SU-DHL-6 (cell line): ENCODE data around the gene LTBP1.

Experiments used
- H2AFZ ChIP-seq: fragments of 200-600 bp; sonication (generic); 2 replicates; pipeline ENCODE4 v1.6.1; 2014; ENCODE audit warnings: low read depth, mild to moderate bottlenecking, moderate library complexity, mixed read lengths, antibody characterized with exemption, low read length; ENCODE audit not compliant: severe bottlenecking
- H3F3A ChIP-seq: fragments of 200-600 bp; shearing (Covaris generic); 2 replicates; pipeline ENCODE4 v1.6.0; 2016; ENCODE audit warnings: antibody characterized with exemption, mild to moderate bottlenecking; ENCODE audit not compliant: insufficient read depth
- H3K27ac ChIP-seq: fragments of 200-600 bp; sonication (generic); 2 replicates; pipeline ENCODE4 v1.5.1; 2016; ENCODE audit warnings: low read depth, mild to moderate bottlenecking, low read length, moderate library complexity, mixed read lengths
- H3K27me3 ChIP-seq: fragments of 200-600 bp; sonication (generic), shearing (Covaris generic); 2 replicates; pipeline ENCODE4 v1.6.0; 2014; ENCODE audit warnings: mild to moderate bottlenecking, low read length
- H3K36me3 ChIP-seq: fragments of 200-600 bp; sonication (generic); 2 replicates; pipeline ENCODE4 v1.6.1; 2014; ENCODE audit warnings: mild to moderate bottlenecking, low read length, mixed read lengths
- H3K4me2 ChIP-seq: fragments of 300-600, 200-600 bp; shearing (Covaris generic), sonication (generic); 2 replicates; pipeline ENCODE4 v1.6.0; 2014; ENCODE audit warnings: low read length, low read depth, mild to moderate bottlenecking; ENCODE audit not compliant: poor library complexity, severe bottlenecking
- H3K4me3 ChIP-seq: fragments of 200-600 bp; sonication (generic); 2 replicates; pipeline ENCODE4 v1.5.1; 2014; ENCODE audit warnings: antibody characterized with exemption, low read length, mild to moderate bottlenecking, mixed read lengths; ENCODE audit not compliant: insufficient read depth, poor library complexity, severe bottlenecking
- H3K79me2 ChIP-seq: fragments of 200-600 bp; sonication (generic); 2 replicates; pipeline ENCODE4 v1.6.1; 2014; ENCODE audit warnings: mild to moderate bottlenecking, low read length, moderate library complexity; ENCODE audit not compliant: insufficient read depth
- H3K9ac ChIP-seq: fragments of 200-600 bp; sonication (generic); 2 replicates; pipeline ENCODE4 v1.7.0; 2014; ENCODE audit warnings: mild to moderate bottlenecking, low read length
- H3K9me2 ChIP-seq: fragments of 200-600 bp; sonication (generic); replicated peaks from 2 replicates; pipeline ENCODE4 v1.6.1; 2014; ENCODE audit warnings: low read length; ENCODE audit not compliant: insufficient read depth
- H3K9me3 ChIP-seq: fragments of 200-600 bp; sonication (generic); 2 replicates; pipeline ENCODE4 v1.6.1; 2014; ENCODE audit warnings: low read length, mixed read lengths; ENCODE audit not compliant: insufficient read depth
- H4K20me1 ChIP-seq: fragments of 200-600 bp; sonication (generic); 2 replicates; pipeline ENCODE4 v1.6.1; 2014; ENCODE audit warnings: low read depth, mild to moderate bottlenecking, antibody characterized with exemption, low read length, moderate library complexity, mixed read lengths
- EZH2phosphoT487 ChIP-seq: fragments of 200-600 bp; sonication (generic), shearing (Covaris generic); conservative IDR thresholded peaks from 2 replicates; pipeline ENCODE4 v1.6.1; 2018; ENCODE audit warnings: mild to moderate bottlenecking, antibody characterized with exemption, low read length, moderate library complexity, mixed read lengths
- TF ChIP-seq, protein P1 (sequence below): fragments of 200-600 bp; sonication (generic); IDR thresholded peaks from one replicate; pipeline ENCODE4 v1.5.1; 2017; ENCODE audit warnings: antibody characterized with exemption, mild to moderate bottlenecking, low read length, moderate library complexity; ENCODE audit not compliant: insufficient read depth, poor library complexity, severe bottlenecking

The LTBP1 gene

DNA sequence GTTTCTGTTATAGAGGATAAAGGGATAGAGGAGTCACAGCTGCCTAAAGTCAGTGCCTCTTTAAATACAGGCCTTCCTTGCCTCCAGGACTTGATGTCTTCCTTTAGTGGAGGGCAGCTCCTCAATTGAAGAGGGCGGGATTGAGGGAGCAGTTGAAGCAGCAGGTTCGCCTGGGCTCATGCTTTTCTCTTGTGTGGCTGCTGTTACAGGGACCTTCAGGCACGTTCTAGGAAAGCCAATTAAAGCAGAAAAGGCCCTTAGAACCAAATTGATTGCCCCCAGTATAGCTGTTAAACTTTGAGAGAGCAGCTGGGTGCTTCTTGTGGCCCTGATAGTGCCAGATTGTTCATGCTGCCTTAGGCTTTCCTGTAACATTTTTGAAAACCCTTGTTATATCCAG, 42.0 kb upstream of the LTBP1 start:
- Histone ChIP-seq H3K27me3 (no peaks in the 10 kb centered on the region), H3K27ac (no peak overlapping the region), H3K4me3 (no peak overlapping the region), H3K79me2 (no peaks in the 10 kb centered on the region), H3K9me2 (no peaks in the 10 kb centered on the region), H3K9ac (no peak overlapping the region), H3K9me3 (no peaks in the 10 kb centered on the region; the same call in 1 of the 2 replicates), H3K36me3 (no peaks in the 10 kb centered on the region), H4K20me1 (no peaks in the 10 kb centered on the region), H3F3A (peaks cover 14% of the 10 kb centered on the region), H3K4me2 (peak overlapping the region; percentile 47), H2AFZ (peak overlapping the region; percentile 65)
- TF ChIP-seq, protein P1, sequence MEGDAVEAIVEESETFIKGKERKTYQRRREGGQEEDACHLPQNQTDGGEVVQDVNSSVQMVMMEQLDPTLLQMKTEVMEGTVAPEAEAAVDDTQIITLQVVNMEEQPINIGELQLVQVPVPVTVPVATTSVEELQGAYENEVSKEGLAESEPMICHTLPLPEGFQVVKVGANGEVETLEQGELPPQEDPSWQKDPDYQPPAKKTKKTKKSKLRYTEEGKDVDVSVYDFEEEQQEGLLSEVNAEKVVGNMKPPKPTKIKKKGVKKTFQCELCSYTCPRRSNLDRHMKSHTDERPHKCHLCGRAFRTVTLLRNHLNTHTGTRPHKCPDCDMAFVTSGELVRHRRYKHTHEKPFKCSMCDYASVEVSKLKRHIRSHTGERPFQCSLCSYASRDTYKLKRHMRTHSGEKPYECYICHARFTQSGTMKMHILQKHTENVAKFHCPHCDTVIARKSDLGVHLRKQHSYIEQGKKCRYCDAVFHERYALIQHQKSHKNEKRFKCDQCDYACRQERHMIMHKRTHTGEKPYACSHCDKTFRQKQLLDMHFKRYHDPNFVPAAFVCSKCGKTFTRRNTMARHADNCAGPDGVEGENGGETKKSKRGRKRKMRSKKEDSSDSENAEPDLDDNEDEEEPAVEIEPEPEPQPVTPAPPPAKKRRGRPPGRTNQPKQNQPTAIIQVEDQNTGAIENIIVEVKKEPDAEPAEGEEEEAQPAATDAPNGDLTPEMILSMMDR = no peak
- no peak for TF ChIP-seq EZH2phosphoT487

DNA sequence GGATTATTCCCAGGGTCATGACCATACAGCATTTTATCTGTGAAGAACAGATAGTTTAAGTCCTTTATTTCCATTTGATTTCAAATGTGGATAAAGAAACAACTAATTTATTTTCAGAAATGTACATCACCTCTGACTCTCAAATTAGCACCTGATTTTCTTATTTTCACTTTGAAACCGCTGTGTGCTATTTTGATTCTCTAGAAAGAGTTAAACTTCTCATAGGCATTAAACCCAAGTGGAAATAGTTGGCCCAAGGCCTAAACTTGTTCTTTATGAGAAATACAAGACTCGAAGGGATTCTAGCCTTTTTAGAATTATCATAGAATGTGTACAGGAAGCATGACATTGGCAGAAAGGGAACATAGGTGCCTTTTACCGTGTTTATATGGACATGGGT, 41.5 kb upstream of the LTBP1 start:
- peak overlapping the region; percentile 8; the same call in 1 of the 2 replicates for H3K9ac ChIP-seq
- no peaks in the 10 kb centered on the region for H4K20me1 ChIP-seq
- H3K4me3 ChIP-seq = no peak overlapping the region
- peak overlapping the region; percentile 65 for H2AFZ ChIP-seq
- peaks cover 15% of the 10 kb centered on the region for H3F3A ChIP-seq
- no peaks in the 10 kb centered on the region; the same call in 1 of the 2 replicates for H3K9me3 ChIP-seq
- H3K27me3 ChIP-seq = no peaks in the 10 kb centered on the region
- peak overlapping the region; percentile 47 for H3K4me2 ChIP-seq
- no peak for TF ChIP-seq EZH2phosphoT487
- TF ChIP-seq, protein P1 = no peak
- H3K27ac ChIP-seq = peak overlapping the region; percentile 18
- no peaks in the 10 kb centered on the region for H3K36me3 ChIP-seq
- no peaks in the 10 kb centered on the region for H3K79me2 ChIP-seq
- no peaks in the 10 kb centered on the region for H3K9me2 ChIP-seq

DNA sequence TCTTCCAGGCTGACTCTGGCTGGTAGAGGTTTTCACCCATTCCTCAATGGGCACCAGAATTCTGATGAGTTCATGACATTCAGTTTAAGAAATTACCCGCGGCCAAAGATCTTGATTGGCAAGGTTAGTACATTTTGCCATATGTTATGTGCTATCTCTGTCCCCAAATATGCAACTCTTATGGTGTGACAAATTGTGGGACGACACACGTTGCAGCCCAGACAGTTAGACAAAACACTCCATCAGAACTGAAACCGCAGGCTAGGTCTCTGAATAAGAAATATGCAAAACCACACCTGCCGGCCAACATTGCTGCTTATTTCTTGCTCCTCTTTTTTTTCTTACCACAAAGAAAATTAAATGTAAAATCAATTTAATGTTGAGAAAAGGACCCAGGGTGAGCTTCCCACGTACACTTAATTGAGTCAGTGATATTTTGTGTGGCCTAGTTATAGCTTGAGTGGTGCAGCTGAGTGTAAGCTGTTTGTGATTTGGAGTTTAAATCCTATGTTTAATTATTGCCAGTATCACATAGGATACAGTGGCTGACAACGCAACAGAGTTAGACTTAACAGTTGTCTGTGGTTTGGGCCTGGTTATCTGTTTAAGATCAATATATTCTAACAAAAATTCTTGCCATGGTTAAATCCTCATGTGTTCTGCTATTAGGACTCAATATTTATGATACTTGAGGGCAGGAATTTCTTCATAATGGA, 35.7 kb upstream of the LTBP1 start:
- H3K9me3 ChIP-seq = no peaks in the 10 kb centered on the region; the same call in 1 of the 2 replicates
- no peaks in the 10 kb centered on the region for H3K27me3 ChIP-seq
- H3K27ac ChIP-seq = peak overlapping the region; percentile 97
- no peaks in the 10 kb centered on the region for H3K36me3 ChIP-seq
- H4K20me1 ChIP-seq = no peaks in the 10 kb centered on the region
- H3K9ac ChIP-seq = peak overlapping the region; percentile 52
- no peaks in the 10 kb centered on the region for H3K79me2 ChIP-seq
- no peaks in the 10 kb centered on the region for H3K9me2 ChIP-seq
- peaks cover 14% of the 10 kb centered on the region for H3F3A ChIP-seq
- H3K4me2 ChIP-seq = peak overlapping the region; percentile 79
- peak overlapping the region; percentile 36 for H3K4me3 ChIP-seq
- TF ChIP-seq, protein P1 = no peak
- TF ChIP-seq EZH2phosphoT487 = no peak
- peak overlapping the region; percentile 30 for H2AFZ ChIP-seq
